ENCODE data around the gene MAD1L1. TPM values are rescaled to one million over a fixed set of nuclear protein-coding genes. Genes with fewer than 3 reads are reported as not detected.
A peak's percentile ranks its signal among the peaks of the same experiment; 100 is the strongest.
"Not testable (repeated sequence)": the region's sequence is repeated elsewhere in the genome, so short reads cannot be mapped to it uniquely, and the experiment has no call there.

MAD1L1 gene
- total RNA-seq, 1 donor from 2014 or later, result 55.0 TPM

GRCh38 chr7:2269991-2270460 is 37.3 kb upstream of the MAD1L1 start:
- intact Hi-C loops (cut with micrococcal nuclease), result no loop called here
- no peak overlapping the region for H3K27ac Mint-ChIP-seq
- no peak overlapping the region for H3K4me3 Mint-ChIP-seq (ENCODE audit: low read depth)
- no peaks in the 10 kb centered on the region for H3K9me3 Mint-ChIP-seq
- no peaks in the 10 kb centered on the region for H3K27me3 Mint-ChIP-seq (ENCODE audit: low read depth)
- no peaks in the 10 kb centered on the region for H3K4me1 Mint-ChIP-seq (ENCODE audit: low read depth)
- no peak for DNase-seq (ENCODE audit: low spot score)
- H3K36me3 Mint-ChIP-seq (ENCODE audit: low read depth), result peaks cover 3% of the 10 kb centered on the region

DNA sequence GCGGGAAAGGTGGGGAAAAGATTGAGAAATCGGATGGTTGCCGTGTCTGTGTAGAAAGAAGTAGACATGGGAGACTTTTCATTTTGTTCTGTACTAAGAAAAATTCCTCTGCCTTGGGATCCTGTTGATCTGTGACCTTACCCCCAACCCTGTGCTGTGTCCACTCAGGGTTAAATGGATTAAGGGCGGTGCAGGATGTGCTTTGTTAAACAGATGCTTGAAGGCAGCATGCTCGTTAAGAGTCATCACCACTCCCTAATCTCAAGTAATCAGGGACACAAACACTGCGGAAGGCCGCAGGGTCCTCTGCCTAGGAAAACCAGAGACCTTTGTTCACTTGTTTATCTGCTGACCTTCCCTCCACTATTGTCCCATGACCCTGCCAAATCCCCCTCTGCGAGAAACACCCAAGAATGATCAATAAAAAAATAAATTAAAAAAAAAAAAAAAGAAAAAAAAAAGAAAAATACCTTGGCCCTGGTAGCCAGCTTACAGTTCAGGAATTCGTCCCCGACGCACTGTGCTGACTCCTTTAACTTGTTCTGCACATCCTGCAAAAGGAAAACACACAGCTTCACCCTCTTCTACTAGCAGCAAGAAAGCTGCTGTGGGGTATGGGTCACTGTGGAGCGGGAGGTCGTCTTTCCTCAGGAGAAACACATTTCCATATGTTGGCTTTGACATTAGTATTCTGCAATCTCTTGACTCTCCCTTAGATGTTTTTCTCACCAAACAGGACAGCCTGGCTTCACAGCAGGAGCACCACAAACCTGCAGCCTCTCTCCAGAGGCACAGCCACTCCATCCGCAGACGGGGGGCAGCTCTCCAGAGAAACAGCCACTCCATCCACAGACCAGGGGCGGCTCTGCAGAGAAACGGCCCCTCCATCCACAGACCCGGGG is 36.6 kb upstream of the MAD1L1 start:
- H3K4me3 Mint-ChIP-seq (ENCODE audit: low read depth); H3K4me1 Mint-ChIP-seq (ENCODE audit: low read depth); H3K27ac Mint-ChIP-seq; H3K9me3 Mint-ChIP-seq; intact Hi-C loops (cut with micrococcal nuclease); H3K27me3 Mint-ChIP-seq (ENCODE audit: low read depth); H3K36me3 Mint-ChIP-seq (ENCODE audit: low read depth); DNase-seq (ENCODE audit: low spot score): not testable (repeated sequence)

DNA sequence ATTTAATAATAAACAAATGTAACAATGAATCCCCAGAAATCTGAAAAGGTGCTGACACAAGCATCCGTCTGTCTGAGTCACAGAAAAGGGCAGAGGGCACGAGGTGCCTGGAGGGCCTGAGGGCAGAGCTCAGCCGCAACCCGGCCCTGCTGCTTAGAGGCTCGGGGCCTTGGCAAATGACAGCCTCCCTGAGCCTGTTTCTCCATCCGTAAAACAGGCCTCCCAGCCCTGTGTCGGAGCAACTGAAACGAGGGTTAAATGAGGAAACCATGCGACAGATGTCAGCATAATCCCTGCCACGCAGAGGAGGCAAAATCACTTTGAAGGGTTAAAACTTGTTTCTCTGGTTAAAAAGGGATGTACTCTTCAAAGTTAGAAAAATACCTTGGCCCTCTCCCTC is 34.2 kb upstream of the MAD1L1 start:
- no peak overlapping the region for H3K27ac Mint-ChIP-seq
- intact Hi-C loops (cut with micrococcal nuclease), result no loop called here
- H3K4me1 Mint-ChIP-seq (ENCODE audit: low read depth), result peaks cover under 1% of the 10 kb centered on the region
- peaks cover 7% of the 10 kb centered on the region for H3K36me3 Mint-ChIP-seq (ENCODE audit: low read depth)
- no peak for DNase-seq (ENCODE audit: low spot score)
- H3K4me3 Mint-ChIP-seq (ENCODE audit: low read depth), result no peak overlapping the region
- H3K27me3 Mint-ChIP-seq (ENCODE audit: low read depth), result no peaks in the 10 kb centered on the region
- no peaks in the 10 kb centered on the region for H3K9me3 Mint-ChIP-seq

- H3K27ac Mint-ChIP-seq, result no peak overlapping the region
- no peaks in the 10 kb centered on the region for H3K27me3 Mint-ChIP-seq (ENCODE audit: low read depth)
- intact Hi-C loops (cut with micrococcal nuclease), result no loop called here
- peaks cover 6% of the 10 kb centered on the region for H3K4me1 Mint-ChIP-seq (ENCODE audit: low read depth)
- no peak for DNase-seq (ENCODE audit: low spot score)
- H3K9me3 Mint-ChIP-seq, result no peaks in the 10 kb centered on the region
- H3K4me3 Mint-ChIP-seq (ENCODE audit: low read depth), result no peak overlapping the region
- H3K36me3 Mint-ChIP-seq (ENCODE audit: low read depth), result peaks cover 4% of the 10 kb centered on the region
Observed at GRCh38 chr7:2264158-2264557, 31.4 kb upstream of the MAD1L1 start.

GRCh38 chr7:2263176-2263575 is 30.4 kb upstream of the MAD1L1 start:
- no peak for DNase-seq (ENCODE audit: low spot score)
- intact Hi-C loops (cut with micrococcal nuclease), result no loop called here
- Mint-ChIP-seq H3K27ac (no peak overlapping the region), H3K36me3 (ENCODE audit: low read depth) (peaks cover 4% of the 10 kb centered on the region), H3K27me3 (ENCODE audit: low read depth) (no peaks in the 10 kb centered on the region), H3K4me1 (ENCODE audit: low read depth) (peaks cover 6% of the 10 kb centered on the region), H3K4me3 (ENCODE audit: low read depth) (no peak overlapping the region), H3K9me3 (no peaks in the 10 kb centered on the region)

GRCh38 chr7:2261611-2262010 is 28.9 kb upstream of the MAD1L1 start:
- Mint-ChIP-seq H3K36me3 (ENCODE audit: low read depth) (peaks cover 7% of the 10 kb centered on the region), H3K9me3 (no peaks in the 10 kb centered on the region), H3K27ac (peak overlapping the region; percentile 68), H3K4me1 (ENCODE audit: low read depth) (peaks cover 6% of the 10 kb centered on the region), H3K27me3 (ENCODE audit: low read depth) (no peaks in the 10 kb centered on the region), H3K4me3 (ENCODE audit: low read depth) (no peak overlapping the region)
- intact Hi-C loops (cut with micrococcal nuclease), result no loop called here
- DNase-seq (ENCODE audit: low spot score), result no peak

GRCh38 chr7:2260820-2261219 is 28.1 kb upstream of the MAD1L1 start:
- no peak overlapping the region for H3K4me3 Mint-ChIP-seq (ENCODE audit: low read depth)
- DNase-seq (ENCODE audit: low spot score), result no peak
- H3K9me3 Mint-ChIP-seq, result no peaks in the 10 kb centered on the region
- H3K27me3 Mint-ChIP-seq (ENCODE audit: low read depth), result no peaks in the 10 kb centered on the region
- intact Hi-C loops (cut with micrococcal nuclease), result no loop called here
- H3K27ac Mint-ChIP-seq, result no peak overlapping the region
- H3K4me1 Mint-ChIP-seq (ENCODE audit: low read depth), result peaks cover 6% of the 10 kb centered on the region
- peaks cover 7% of the 10 kb centered on the region for H3K36me3 Mint-ChIP-seq (ENCODE audit: low read depth)

- Mint-ChIP-seq H3K36me3 (ENCODE audit: low read depth) (peaks cover 7% of the 10 kb centered on the region), H3K4me3 (ENCODE audit: low read depth) (no peak overlapping the region), H3K27ac (peak overlapping the region; percentile 34), H3K9me3 (no peaks in the 10 kb centered on the region), H3K4me1 (ENCODE audit: low read depth) (peaks cover 7% of the 10 kb centered on the region), H3K27me3 (ENCODE audit: low read depth) (no peaks in the 10 kb centered on the region)
- DNase-seq (ENCODE audit: low spot score), result no peak
- intact Hi-C loops (cut with micrococcal nuclease), result no loop called here
Observed at GRCh38 chr7:2259480-2259879, 26.7 kb upstream of the MAD1L1 start.

DNA sequence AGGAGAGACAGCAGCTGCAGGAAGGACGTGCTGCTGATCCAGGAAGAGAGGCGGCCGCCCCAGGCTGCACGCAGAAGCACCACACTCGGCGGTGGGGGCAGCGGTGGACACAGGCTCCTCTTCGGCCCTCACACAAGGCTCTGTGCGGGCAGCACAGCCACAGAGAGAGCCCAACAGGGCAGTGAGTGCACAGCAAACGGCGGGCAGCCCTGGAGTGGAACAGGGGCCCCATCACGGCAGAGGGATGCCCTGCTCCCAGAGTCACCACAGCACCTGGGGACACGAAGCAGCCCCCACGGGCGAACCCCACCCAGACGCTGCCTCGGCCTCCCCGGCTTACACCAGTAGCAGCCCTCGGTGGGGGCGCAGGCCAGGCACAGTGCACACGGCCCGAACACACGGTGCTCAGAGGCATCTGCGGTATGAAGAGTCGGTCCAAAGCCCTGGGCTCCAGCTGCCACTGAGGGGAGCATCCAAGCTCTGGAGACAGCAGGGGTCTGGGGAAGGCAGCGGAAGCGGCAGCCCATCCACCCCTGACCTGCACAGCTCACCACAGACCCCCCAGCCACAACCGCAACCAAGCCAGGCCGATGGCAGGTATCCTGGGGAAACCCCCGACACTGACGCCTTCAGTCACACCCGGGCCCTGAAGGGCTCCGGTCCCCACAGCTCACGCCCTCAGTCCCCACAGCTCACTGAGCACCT is 26.1 kb upstream of the MAD1L1 start:
- no peak overlapping the region for H3K4me3 Mint-ChIP-seq (ENCODE audit: low read depth)
- DNase-seq (ENCODE audit: low spot score), result no peak
- H3K4me1 Mint-ChIP-seq (ENCODE audit: low read depth), result peaks cover 7% of the 10 kb centered on the region
- H3K36me3 Mint-ChIP-seq (ENCODE audit: low read depth), result peaks cover 3% of the 10 kb centered on the region
- H3K27me3 Mint-ChIP-seq (ENCODE audit: low read depth), result no peaks in the 10 kb centered on the region
- intact Hi-C loops (cut with micrococcal nuclease), result no loop called here
- H3K9me3 Mint-ChIP-seq, result no peaks in the 10 kb centered on the region
- no peak overlapping the region for H3K27ac Mint-ChIP-seq

DNA sequence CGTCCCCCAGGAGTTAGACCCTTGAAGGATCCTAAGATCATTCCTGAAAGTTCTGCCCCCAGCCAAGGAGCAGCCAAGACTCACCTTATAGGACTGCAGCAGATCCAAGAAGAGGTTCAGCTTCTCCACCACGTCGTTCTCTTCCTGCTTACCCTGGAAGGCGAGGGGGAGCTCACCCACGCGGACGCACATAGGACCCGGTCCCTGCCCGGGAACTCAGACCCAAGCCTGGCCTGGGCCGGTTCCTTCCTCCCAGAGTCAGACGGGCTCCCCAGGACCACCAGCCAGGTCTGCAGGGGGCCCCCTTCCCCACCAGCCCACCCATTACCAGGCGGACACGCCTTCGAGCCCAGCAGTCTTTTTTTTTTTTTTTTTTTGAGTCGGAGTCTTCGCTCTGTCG is 24.9 kb upstream of the MAD1L1 start:
- DNase-seq (ENCODE audit: low spot score), result no peak
- Mint-ChIP-seq H3K9me3 (no peaks in the 10 kb centered on the region), H3K36me3 (ENCODE audit: low read depth) (peaks cover 3% of the 10 kb centered on the region), H3K27ac (no peak overlapping the region), H3K4me1 (ENCODE audit: low read depth) (peaks cover 7% of the 10 kb centered on the region), H3K4me3 (ENCODE audit: low read depth) (no peak overlapping the region), H3K27me3 (ENCODE audit: low read depth) (no peaks in the 10 kb centered on the region)
- intact Hi-C loops (cut with micrococcal nuclease), result no loop called here

DNA sequence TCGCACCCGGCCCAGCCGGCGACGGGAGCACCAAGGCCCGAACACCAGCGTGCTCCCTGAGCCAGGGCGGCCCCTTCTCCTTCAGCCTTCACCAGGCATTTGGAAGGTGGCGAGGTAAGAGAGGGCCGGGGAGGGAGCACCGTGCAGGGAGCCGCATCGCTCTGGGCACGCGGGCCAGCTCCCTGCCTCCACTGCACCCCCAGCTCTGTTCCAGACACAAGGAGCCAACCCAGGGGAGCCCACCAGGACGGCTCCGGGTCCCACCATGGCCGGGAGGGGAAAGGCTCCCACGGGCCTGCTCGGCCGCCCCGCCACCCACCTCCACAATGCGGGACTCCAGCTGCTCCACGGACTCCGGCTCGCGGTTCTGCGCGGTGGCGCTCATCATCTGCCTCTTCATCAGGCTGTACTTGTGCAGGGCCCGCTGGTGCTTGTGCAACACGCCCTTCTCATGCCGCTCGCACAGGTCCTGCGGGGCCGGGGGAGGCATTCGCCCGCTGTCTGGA is 24.4 kb upstream of the MAD1L1 start:
- H3K9me3 Mint-ChIP-seq, result no peaks in the 10 kb centered on the region
- H3K36me3 Mint-ChIP-seq (ENCODE audit: low read depth), result peaks cover 3% of the 10 kb centered on the region
- intact Hi-C loops (cut with micrococcal nuclease), result no loop called here
- H3K27me3 Mint-ChIP-seq (ENCODE audit: low read depth), result no peaks in the 10 kb centered on the region
- DNase-seq (ENCODE audit: low spot score), result no peak
- H3K4me3 Mint-ChIP-seq (ENCODE audit: low read depth), result no peak overlapping the region
- H3K27ac Mint-ChIP-seq, result no peak overlapping the region
- H3K4me1 Mint-ChIP-seq (ENCODE audit: low read depth), result peaks cover 7% of the 10 kb centered on the region

- no peak overlapping the region for H3K4me3 Mint-ChIP-seq (ENCODE audit: low read depth)
- intact Hi-C loops (cut with micrococcal nuclease), result no loop called here
- H3K4me1 Mint-ChIP-seq (ENCODE audit: low read depth), result peaks cover 2% of the 10 kb centered on the region
- no peaks in the 10 kb centered on the region for H3K27me3 Mint-ChIP-seq (ENCODE audit: low read depth)
- peaks cover 3% of the 10 kb centered on the region for H3K36me3 Mint-ChIP-seq (ENCODE audit: low read depth)
- H3K27ac Mint-ChIP-seq, result no peak overlapping the region
- no peak for DNase-seq (ENCODE audit: low spot score)
- no peaks in the 10 kb centered on the region for H3K9me3 Mint-ChIP-seq
Observed at GRCh38 chr7:2256306-2257045, 23.7 kb upstream of the MAD1L1 start.

Measured in activated T-helper 2 cell treated with anti-CD3 and anti-CD28 coated beads, Interferon-gamma antibody, Interleukin-2, Interleukin-4, amounts not matched to agents 10 μg/mL and 5 μg/mL and 100 μg/mL, durations not matched to agents 14 hours and 24 hours and 36 hours (primary cell).